Measurements from ENCODE around the gene UNC119B. TPM values are rescaled to one million over a fixed set of nuclear protein-coding genes. Genes with fewer than 3 reads are reported as not detected.

Gene UNC119B
- total and polyA plus RNA-seq, 2 of the 4 experiments (the other 2 are of a cell fraction), result 8.4 to 21.6 TPM

- DNase-seq (no peak), ATAC-seq (ENCODE audit: low read depth) (no peak)
- no CpG with 5 or more reads among the region's 3 CpGs for WGBS, 2 experiments (ENCODE audit: extremely low coverage in 2 of 2, insufficient read length in 1 of 2)
- Histone ChIP-seq H3K27ac (ENCODE audit: insufficient read depth, low read length) (no peak overlapping the region), H4K5ac (ENCODE audit: low read depth, low read length) (no peak overlapping the region), H2AK9ac (replicated peaks; ENCODE audit: low read depth, low read length, poor library complexity) (no peak overlapping the region), H4K91ac (ENCODE audit: insufficient read depth, low read depth, low read length) (no peak overlapping the region), H3K9me3 (ENCODE audit: control insufficient read depth, insufficient read depth, low read length) (no peaks in the 10 kb centered on the region), H3K79me1 (ENCODE audit: low read depth in 1 of 2, low read length in 2 of 2) (peaks cover 11 to 23% of the 10 kb centered on the region in 2 experiments), H3K18ac (ENCODE audit: low read depth, low read length) (no peak overlapping the region), H3K9ac (ENCODE audit: low read depth, low read length) (no peak overlapping the region), H2AFZ (replicated peaks; ENCODE audit: low read length, poor library complexity) (no peak overlapping the region), H3K9me1 (ENCODE audit: insufficient read depth, low read length) (peaks cover 15% of the 10 kb centered on the region), H2AK5ac (ENCODE audit: low read depth, low read length) (no peak overlapping the region), H3K4me3 (ENCODE audit: insufficient read depth, low read depth, low read length) (no peak overlapping the region), H4K20me1 (ENCODE audit: insufficient read depth, low read length) (peaks cover 18% of the 10 kb centered on the region), H3K14ac (replicated peaks; ENCODE audit: low read depth, low read length) (no peak overlapping the region), H3K4ac (ENCODE audit: low read depth, low read length) (no peak overlapping the region), H2BK5ac (ENCODE audit: low read depth, low read length, poor library complexity, severe bottlenecking) (no peak overlapping the region), H2BK15ac (ENCODE audit: low read depth, low read length) (no peak overlapping the region), H3K36me3 (ENCODE audit: control insufficient read depth, insufficient read depth, low read length) (peaks cover 65% of the 10 kb centered on the region), H3K56ac (ENCODE audit: extremely low read depth, insufficient read depth, low read length) (no peak overlapping the region), H3K23ac (ENCODE audit: low read depth, low read length) (no peak overlapping the region), H3K27me3 (ENCODE audit: control insufficient read depth, insufficient read depth, low read length) (no peaks in the 10 kb centered on the region), H3K4me2 (ENCODE audit: low read depth, low read length) (no peak overlapping the region), H4K8ac (ENCODE audit: low read depth in 2 of 2, low read length in 2 of 2) (no peak overlapping the region), H3K4me1 (ENCODE audit: control insufficient read depth, insufficient read depth, low read length) (no peaks in the 10 kb centered on the region), H2BK120ac (ENCODE audit: low read depth, low read length) (no peak overlapping the region), H2BK20ac (ENCODE audit: low read depth, low read length) (no peak overlapping the region)
- no TSS peak for BruUV-seq (replicated peaks)
- dilution Hi-C loops (cut with HindIII; ENCODE audit: low sequenced_read_pairs, unreplicated experiment) (no loop called here), in situ Hi-C loops (cut with MboI; ENCODE audit: low sequenced_read_pairs) (no loop called here), intact Hi-C loops (cut with micrococcal nuclease) (loop anchor here (1.0 kb wide), 1 partner anchor 28 kb away; no protein-coding TSS in a partner anchor)
- ChIA-PET POLR2A (ENCODE audit: unreplicated experiment) (no interaction called here), CTCF (no interaction called here)
- TF ChIP-seq POLR2A (IDR thresholded peaks at IDR 0.05; ENCODE audit: low read depth, low read length) (no peak), NFE2L2 (IDR thresholded peaks at IDR 0.05; ENCODE audit: low read depth, low read length) (no peak), BHLHE40 (IDR thresholded peaks at IDR 0.05; ENCODE audit: low read depth, low read length) (no peak)
Observed at GRCh38 chr12:120698665-120699064, 11.6 kb upstream of the UNC119B start.

Measured in IMR-90 (cell line).